Measurements from ENCODE around the gene CD200R1. TPM values are rescaled to one million over a fixed set of nuclear protein-coding genes. Genes with fewer than 3 reads are reported as not detected.

CD200R1 gene, protein sequence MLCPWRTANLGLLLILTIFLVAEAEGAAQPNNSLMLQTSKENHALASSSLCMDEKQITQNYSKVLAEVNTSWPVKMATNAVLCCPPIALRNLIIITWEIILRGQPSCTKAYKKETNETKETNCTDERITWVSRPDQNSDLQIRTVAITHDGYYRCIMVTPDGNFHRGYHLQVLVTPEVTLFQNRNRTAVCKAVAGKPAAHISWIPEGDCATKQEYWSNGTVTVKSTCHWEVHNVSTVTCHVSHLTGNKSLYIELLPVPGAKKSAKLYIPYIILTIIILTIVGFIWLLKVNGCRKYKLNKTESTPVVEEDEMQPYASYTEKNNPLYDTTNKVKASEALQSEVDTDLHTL
- total RNA-seq: 1 to 10 TPM in 1 of 4 donors, under 1 TPM in 3; 0.22 to 2.1 (median 0.91) TPM

DNA sequence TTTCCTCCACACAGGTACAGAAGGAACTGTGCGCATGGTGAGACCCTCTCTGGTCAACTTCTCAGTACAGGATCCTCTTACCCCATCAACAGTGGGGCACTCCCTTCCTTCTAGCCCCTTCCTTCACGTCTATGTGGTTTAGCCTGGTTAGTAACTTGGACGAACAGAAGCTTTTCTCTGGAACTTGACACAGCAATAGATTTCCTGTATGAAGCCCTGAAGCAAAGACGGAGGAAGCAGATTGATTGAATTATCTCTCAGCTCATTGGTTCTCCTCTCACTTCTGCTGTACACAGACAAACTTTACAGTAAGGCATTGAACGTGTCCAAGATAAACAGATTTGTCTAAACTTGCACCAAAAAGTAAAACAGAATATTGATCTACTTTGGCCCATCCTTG lies at the start of gene CD200R1:
CD200R1 (minus strand) TSS at position 210 of the 400 bp plus-strand sequence. CDS start 246 bp downstream, outside the sequence.
- no peaks in the 10 kb centered on the region for H3K9me3 ChIP-seq
- WGBS, 2 donors: 33 to 35% methylated on average over 5 of the region's 5 CpGs
- DNase-seq (ENCODE audit: low spot score in 2 of 2): no peak
- TF ChIP-seq POLR2A (IDR thresholded peaks at IDR 0.05): no peak
- H3K4me1 ChIP-seq: no peaks in the 10 kb centered on the region
- H3K36me3 ChIP-seq: no peaks in the 10 kb centered on the region
- H3K4me3 ChIP-seq: peak within 1 kb of the TSS in 2 of 4 donors; percentile 15 to 17
- no peaks in the 10 kb centered on the region for H3K27me3 ChIP-seq
- peak within 1 kb of the TSS in 1 of 4 donors; percentile 9 for H3K27ac ChIP-seq

DNA sequence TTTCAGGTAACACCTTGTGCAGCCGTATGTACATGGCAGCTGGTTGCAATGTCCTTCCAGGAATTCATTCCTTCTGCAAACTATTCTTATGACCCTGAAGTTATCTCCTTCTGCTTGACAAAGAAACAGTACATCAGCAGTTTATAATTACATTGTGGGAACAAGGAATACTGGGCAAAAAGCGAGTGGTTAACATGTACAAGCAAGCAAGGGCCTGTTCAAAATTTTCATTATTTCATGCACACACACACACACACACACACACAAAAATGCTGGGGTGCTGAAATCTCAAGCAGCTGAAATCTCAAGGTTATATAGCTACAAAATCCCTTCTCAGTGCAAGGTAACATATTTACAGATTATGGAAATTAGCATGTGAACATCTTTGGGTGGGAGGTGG lies 46.6 kb upstream of the CD200R1 start:
- Histone ChIP-seq H3K27me3 (no peaks in the 10 kb centered on the region), H3K27ac (no peak overlapping the region), H3K4me3 (no peak overlapping the region), H3K9me3 (no peaks in the 10 kb centered on the region), H3K4me1 (peaks cover 0 to 29% (median 16%) of the 10 kb centered on the region in 4 donors), H3K36me3 (peaks cover 0 to 10% (median 0%) of the 10 kb centered on the region in 3 donors)
- no peak for TF ChIP-seq EP300 (IDR thresholded peaks at IDR 0.05)
- TF ChIP-seq, protein P1, sequence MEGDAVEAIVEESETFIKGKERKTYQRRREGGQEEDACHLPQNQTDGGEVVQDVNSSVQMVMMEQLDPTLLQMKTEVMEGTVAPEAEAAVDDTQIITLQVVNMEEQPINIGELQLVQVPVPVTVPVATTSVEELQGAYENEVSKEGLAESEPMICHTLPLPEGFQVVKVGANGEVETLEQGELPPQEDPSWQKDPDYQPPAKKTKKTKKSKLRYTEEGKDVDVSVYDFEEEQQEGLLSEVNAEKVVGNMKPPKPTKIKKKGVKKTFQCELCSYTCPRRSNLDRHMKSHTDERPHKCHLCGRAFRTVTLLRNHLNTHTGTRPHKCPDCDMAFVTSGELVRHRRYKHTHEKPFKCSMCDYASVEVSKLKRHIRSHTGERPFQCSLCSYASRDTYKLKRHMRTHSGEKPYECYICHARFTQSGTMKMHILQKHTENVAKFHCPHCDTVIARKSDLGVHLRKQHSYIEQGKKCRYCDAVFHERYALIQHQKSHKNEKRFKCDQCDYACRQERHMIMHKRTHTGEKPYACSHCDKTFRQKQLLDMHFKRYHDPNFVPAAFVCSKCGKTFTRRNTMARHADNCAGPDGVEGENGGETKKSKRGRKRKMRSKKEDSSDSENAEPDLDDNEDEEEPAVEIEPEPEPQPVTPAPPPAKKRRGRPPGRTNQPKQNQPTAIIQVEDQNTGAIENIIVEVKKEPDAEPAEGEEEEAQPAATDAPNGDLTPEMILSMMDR (IDR thresholded peaks at IDR 0.05): no peak
- no peak for TF ChIP-seq POLR2A (IDR thresholded peaks at IDR 0.05)
- no peak for DNase-seq (ENCODE audit: low spot score in 2 of 2)
- WGBS, 2 donors: 89 to 96% methylated on average over 2 of the region's 2 CpGs

DNA sequence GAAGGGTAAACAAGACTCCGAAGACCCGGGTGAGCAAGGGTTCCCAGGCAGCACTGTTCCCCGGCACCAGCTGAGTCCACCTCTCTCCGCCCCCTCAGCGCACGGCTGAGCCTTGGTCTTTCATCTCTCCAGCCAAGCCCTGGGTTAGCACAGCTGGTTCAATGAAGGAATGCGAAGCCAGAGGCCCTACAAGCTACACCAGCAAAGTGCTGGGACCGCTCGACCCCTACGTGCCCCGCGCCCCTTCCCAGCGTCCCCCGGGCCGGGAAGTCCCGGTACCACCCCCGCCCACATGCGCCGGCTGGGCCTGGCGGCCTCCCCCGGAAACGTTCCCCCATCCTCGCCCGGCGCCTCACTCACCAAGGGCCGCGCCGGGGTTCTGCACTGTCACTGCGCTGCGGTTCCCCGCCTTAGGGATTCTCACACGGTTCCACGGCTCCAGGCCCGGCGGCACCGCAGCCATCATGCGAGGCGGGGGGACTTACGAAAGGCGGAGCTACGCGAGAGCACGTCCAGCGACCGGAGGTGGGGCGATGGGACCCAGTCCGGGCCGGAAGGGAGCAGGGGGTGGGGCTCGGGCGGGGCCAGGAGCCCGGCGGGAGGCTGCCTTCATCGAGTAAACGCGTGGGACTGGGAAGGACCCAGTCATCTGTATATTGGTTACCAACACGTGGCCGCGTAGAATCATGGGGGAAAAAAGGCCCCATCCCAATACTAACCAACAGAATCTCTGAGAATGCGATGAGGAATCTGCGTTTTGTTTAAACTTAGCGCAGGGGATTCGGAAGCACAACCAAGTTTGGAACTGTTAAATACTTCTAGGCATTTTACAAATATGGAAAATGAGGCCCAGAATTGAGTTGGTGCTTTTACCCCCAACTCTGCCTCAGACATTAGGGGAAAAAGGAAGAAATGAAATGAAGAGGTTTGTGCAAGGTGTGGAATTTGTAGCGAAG lies 44.6 kb upstream of the CD200R1 start:
- Histone ChIP-seq H3K4me3 (peak overlapping the region; percentile 86 to 96 (median 87)), H3K27me3 (no peaks in the 10 kb centered on the region)

DNA sequence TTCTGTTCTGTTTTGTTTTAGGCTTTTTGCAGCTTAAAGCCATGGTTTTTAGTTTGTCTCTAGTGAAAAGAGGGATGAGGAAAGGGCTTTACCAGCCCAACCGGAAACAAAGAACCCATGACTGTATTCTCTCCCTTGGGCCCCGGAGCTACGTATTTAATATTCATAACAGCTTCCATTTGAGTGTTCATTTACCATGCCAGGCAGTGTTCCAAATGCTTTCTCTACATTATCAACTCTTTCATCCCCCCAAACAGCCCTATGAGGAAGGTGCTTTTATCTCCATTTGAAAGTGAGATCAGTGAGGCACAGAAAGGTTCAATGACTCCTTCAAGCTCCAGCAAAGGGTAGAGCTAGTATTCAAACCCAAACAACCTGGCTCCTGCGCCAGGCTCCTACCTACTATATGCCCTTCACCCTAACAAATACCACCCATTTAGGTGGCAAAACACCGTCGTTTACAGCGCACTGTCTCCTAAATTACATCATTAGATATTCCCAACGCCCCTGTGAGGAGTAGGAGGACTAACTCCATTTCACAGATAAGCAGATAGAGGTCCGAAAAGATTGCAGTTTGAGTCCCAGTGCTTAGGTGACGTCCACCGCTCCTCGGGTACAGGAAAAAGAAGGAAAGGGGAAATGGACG lies 43.8 kb upstream of the CD200R1 start:
- H3K9me3 ChIP-seq: no peaks in the 10 kb centered on the region
- peak overlapping the region; percentile 86 to 96 (median 87) for H3K4me3 ChIP-seq
- H3K27ac ChIP-seq: peak overlapping the region; percentile 93 to 98 (median 97)
- H3K27me3 ChIP-seq: no peaks in the 10 kb centered on the region
- TF ChIP-seq POLR2A (IDR thresholded peaks at IDR 0.05): no peak
- TF ChIP-seq, protein P1 (IDR thresholded peaks at IDR 0.05): no peak
- no peak for TF ChIP-seq EP300 (IDR thresholded peaks at IDR 0.05)
- DNase-seq (ENCODE audit: low spot score in 2 of 2): peak in 1 of 2 donors; percentile 18
- peaks cover 0 to 33% (median 0%) of the 10 kb centered on the region in 3 donors for H3K36me3 ChIP-seq
- peaks cover 0 to 35% (median 16%) of the 10 kb centered on the region in 4 donors for H3K4me1 ChIP-seq
- WGBS, 2 donors: 2% methylated on average over 13 of the region's 13 CpGs

More for the DNA sequence above, 44.6 kb upstream of the CD200R1 start:
- peaks cover 0 to 30% (median 0%) of the 10 kb centered on the region in 3 donors for H3K36me3 ChIP-seq
- TF ChIP-seq POLR2A (IDR thresholded peaks at IDR 0.05) (peak; percentile 32 to 61), EP300 (IDR thresholded peaks at IDR 0.05) (peak in 1 of 2 donors; percentile 88)
- TF ChIP-seq, protein P1 (IDR thresholded peaks at IDR 0.05): peak in 1 of 5 experiments; percentile 24
- WGBS, 2 donors: 5 to 6% methylated on average over 32 to 33 of the region's 63 CpGs
- DNase-seq (ENCODE audit: low spot score in 2 of 2): peak; percentile 70 to 79
- H3K27ac ChIP-seq: peak overlapping the region; percentile 93 to 98 (median 97)
- H3K4me1 ChIP-seq: peaks cover 0 to 35% (median 16%) of the 10 kb centered on the region in 4 donors
- no peaks in the 10 kb centered on the region for H3K9me3 ChIP-seq

DNA sequence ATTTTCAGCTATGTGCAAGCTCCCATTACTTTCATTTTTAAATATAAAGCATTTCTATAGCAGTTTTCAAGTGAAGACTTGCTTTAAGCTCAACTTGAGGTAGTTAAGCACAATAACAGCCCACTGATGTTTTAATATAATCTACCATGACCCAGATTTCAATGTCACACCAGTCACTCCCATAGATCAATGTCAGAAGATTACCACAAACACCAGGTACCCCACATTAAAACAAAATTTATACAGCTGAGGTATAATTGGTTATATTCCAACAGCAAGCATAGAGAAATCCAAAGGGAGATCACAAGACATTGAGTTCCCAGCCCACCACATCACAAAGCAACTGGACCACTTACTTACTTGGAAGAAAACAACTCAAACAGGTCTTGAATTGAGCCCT lies 38.7 kb upstream of the CD200R1 start:
- no peak for DNase-seq (ENCODE audit: low spot score in 2 of 2)
- H3K9me3 ChIP-seq: no peaks in the 10 kb centered on the region
- no peak for TF ChIP-seq EP300 (IDR thresholded peaks at IDR 0.05)
- TF ChIP-seq, protein P1 (IDR thresholded peaks at IDR 0.05): no peak
- TF ChIP-seq POLR2A (IDR thresholded peaks at IDR 0.05): no peak

More for the DNA sequence above, 38.7 kb upstream of the CD200R1 start:
- H3K27me3 ChIP-seq: no peaks in the 10 kb centered on the region
- peaks cover 0 to 22% (median 9%) of the 10 kb centered on the region in 4 donors for H3K4me1 ChIP-seq
- H3K4me3 ChIP-seq: no peak overlapping the region
- H3K36me3 ChIP-seq: peaks cover 0 to 81% (median 0%) of the 10 kb centered on the region in 3 donors
- H3K27ac ChIP-seq: no peak overlapping the region
